A549 (cell line): Measurements from ENCODE around the gene GAS7.

Source experiments
- CHD2 ChIP-seq: fragments of 150-350 bp; IDR thresholded peaks from 2 replicates; pipeline ENCODE4 v1.6.1; 2014; ENCODE audit warnings: low read length; ENCODE audit not compliant: partially characterized antibody
- POLR2A ChIP-seq: IDR thresholded peaks from 2 replicates; pipeline ENCODE4 v1.6.1; 2012; ENCODE audit warnings: mild to moderate bottlenecking, low read length
- TF ChIP-seq, protein P1 (sequence below): IDR thresholded peaks from 2 replicates; pipeline ENCODE4 v1.6.1; 2012; ENCODE audit warnings: low read depth, borderline replicate concordance

DNA sequence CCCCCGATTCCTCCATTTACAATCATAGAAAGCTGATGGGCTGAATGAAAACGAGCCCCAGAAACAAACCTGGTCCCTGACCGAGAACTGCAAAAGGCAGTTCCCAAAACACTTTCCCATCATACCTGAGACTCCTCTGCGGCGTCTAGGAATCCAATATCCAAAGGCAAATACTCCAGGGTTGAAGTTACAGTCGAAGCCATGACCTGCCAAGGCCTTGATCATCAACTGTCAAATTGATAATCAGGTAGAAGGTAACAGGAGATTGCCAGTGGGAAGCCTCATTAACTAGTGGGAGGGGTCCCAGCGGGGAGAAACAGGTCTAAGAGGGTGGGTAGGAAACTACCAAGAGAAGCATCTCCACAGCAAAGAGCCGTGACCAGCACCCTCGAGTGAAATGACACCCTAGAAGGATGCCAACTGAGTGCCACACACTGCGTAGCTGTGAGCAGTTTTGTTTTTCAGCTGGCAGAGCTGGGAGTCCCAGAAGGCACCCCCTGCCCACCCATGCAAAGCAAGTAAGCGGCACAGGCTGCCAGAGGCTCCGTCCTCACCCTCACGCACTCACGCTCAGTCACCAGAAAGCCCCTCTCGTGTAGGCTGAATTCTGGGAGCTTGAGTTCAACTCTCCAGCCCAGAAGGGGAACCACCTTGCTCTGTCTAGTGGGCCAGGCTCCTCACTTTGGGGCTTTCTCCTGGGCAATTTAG lies 146.1 kb downstream of the GAS7 start:
- TF ChIP-seq POLR2A, result no peak
- TF ChIP-seq CHD2, result no peak
- TF ChIP-seq, protein P1, sequence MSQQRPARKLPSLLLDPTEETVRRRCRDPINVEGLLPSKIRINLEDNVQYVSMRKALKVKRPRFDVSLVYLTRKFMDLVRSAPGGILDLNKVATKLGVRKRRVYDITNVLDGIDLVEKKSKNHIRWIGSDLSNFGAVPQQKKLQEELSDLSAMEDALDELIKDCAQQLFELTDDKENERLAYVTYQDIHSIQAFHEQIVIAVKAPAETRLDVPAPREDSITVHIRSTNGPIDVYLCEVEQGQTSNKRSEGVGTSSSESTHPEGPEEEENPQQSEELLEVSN, result no peak
